ENCODE measurements around the gene FOXP1.

Gene FOXP1

DNA sequence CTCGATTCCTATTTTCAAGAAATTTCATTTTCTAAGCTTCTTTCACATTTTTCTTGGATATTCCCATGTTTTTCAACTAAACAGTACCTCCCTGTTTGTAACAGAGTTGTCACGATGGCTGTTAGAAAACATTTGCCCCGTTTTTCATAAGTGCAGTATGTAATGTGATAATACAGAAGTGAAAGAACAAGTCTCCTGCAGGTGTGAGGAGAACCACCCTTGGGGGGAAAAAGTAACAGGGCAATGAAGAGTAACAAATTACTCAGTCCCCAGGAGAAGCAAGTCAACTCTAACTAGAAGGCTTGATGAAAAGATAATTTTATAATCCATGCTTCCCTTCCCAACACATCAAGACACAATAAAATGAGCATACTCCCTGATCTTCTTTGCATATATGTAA lies 493.3 kb downstream of the FOXP1 start:
- Histone ChIP-seq H3K4me1 (no peaks in the 10 kb centered on the region), H3K27me3 (no peaks in the 10 kb centered on the region), H3K36me3 (no peaks in the 10 kb centered on the region; the same call in 1 of the 2 replicates), H3K9me3 (no peaks in the 10 kb centered on the region), H3K4me3 (ENCODE audit: low read depth, low read length) (no peak overlapping the region)
- TF ChIP-seq, protein P1, sequence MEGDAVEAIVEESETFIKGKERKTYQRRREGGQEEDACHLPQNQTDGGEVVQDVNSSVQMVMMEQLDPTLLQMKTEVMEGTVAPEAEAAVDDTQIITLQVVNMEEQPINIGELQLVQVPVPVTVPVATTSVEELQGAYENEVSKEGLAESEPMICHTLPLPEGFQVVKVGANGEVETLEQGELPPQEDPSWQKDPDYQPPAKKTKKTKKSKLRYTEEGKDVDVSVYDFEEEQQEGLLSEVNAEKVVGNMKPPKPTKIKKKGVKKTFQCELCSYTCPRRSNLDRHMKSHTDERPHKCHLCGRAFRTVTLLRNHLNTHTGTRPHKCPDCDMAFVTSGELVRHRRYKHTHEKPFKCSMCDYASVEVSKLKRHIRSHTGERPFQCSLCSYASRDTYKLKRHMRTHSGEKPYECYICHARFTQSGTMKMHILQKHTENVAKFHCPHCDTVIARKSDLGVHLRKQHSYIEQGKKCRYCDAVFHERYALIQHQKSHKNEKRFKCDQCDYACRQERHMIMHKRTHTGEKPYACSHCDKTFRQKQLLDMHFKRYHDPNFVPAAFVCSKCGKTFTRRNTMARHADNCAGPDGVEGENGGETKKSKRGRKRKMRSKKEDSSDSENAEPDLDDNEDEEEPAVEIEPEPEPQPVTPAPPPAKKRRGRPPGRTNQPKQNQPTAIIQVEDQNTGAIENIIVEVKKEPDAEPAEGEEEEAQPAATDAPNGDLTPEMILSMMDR (IDR thresholded peaks at IDR 0.05; ENCODE audit: low read depth, low read length), result no peak
- DNase-seq, result no peak

DNA sequence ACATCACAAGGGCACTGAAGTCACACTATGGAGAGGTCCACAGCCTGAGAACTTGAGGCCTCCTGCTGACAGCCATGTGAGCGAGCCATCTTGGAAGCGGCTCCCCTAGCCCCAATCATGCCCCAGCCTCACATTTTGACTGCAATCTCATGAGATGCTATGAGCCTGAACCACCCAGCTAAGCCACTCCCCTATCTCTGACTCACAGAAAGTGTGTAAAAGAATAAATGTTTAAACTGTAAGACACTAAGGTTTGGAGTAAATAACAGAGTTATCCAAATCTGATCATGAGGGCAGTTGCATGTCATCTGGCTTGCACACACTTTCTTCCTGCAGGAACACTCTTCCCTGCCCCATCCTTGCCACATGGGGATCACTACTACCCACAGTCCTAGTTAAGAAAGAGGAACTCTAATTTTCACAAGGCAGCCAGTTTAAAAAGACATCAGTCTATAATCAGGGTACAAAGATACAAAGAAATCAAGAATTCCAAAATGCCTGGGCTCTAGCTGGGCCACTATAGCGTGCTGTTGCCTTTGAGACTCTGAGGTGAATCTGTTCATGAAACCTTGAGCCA lies 494.2 kb downstream of the FOXP1 start:
- Histone ChIP-seq H3K9me3 (no peaks in the 10 kb centered on the region), H3K4me3 (ENCODE audit: low read depth, low read length) (no peak overlapping the region), H3K27me3 (no peaks in the 10 kb centered on the region), H3K4me1 (no peaks in the 10 kb centered on the region), H3K36me3 (no peaks in the 10 kb centered on the region; the same call in 1 of the 2 replicates)
- TF ChIP-seq, protein P1 (IDR thresholded peaks at IDR 0.05; ENCODE audit: low read depth, low read length), result no peak
- no peak for DNase-seq

DNA sequence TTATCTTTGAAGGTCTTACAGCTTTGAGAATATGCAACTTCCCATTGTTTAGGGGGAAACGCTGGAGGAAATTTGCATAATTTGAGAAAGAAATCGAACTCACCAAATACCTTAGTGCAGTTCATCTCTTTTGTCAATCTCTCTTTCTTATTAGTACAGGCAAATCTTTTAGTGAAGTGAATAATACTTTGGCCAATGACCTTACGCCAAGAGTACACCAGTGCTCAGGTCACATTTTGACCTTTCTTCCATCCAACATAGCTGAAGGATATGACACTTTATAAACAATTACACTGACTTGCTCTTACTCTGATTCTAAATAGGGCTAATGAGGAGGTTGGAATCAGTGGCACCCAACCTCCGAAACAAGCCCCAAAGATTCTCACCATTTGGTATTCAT lies 494.8 kb downstream of the FOXP1 start:
- Histone ChIP-seq H3K4me1 (no peaks in the 10 kb centered on the region), H3K9me3 (no peaks in the 10 kb centered on the region), H3K36me3 (no peaks in the 10 kb centered on the region; the same call in 1 of the 2 replicates), H3K27me3 (no peaks in the 10 kb centered on the region), H3K4me3 (ENCODE audit: low read depth, low read length) (no peak overlapping the region)
- DNase-seq, result no peak
- TF ChIP-seq, protein P1 (IDR thresholded peaks at IDR 0.05; ENCODE audit: low read depth, low read length), result no peak

DNA sequence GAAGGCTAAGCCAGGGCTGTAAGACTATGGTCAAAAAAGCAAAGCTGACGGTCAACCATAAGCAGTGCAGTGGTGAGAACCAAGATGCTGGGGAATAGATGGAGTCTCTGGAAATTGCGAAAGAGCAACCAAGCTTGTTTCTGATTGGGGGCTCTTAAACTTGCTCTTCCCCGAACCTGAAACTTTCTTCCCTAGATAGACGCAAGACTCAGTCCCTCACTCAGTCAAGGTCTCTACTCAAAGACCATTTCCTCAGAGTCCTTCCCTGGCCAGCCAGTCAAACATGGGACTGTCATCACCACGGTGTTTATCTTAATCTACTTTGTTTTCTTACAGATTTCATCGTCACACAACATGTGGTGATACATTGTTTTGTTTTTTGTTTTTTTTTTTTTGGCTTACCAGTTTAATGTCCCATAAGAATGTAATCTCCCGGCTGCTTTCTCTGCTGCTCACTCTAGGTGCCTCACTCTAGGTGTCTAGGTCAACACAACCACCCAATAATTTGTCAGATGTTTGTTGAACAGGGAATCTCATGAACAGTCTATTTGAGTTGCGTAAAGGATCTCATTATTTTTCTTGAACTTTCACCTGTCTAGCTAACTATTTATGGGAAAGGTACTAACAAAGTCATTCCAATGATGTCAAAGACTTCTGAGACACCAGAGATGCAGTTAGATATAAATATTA lies 495.4 kb downstream of the FOXP1 start:
- Histone ChIP-seq H3K27me3 (no peaks in the 10 kb centered on the region), H3K9me3 (no peaks in the 10 kb centered on the region), H3K4me1 (no peaks in the 10 kb centered on the region), H3K4me3 (ENCODE audit: low read depth, low read length) (no peak overlapping the region), H3K36me3 (no peaks in the 10 kb centered on the region; the same call in 1 of the 2 replicates)
- DNase-seq, result no peak
- TF ChIP-seq, protein P1 (IDR thresholded peaks at IDR 0.05; ENCODE audit: low read depth, low read length), result no peak

DNA sequence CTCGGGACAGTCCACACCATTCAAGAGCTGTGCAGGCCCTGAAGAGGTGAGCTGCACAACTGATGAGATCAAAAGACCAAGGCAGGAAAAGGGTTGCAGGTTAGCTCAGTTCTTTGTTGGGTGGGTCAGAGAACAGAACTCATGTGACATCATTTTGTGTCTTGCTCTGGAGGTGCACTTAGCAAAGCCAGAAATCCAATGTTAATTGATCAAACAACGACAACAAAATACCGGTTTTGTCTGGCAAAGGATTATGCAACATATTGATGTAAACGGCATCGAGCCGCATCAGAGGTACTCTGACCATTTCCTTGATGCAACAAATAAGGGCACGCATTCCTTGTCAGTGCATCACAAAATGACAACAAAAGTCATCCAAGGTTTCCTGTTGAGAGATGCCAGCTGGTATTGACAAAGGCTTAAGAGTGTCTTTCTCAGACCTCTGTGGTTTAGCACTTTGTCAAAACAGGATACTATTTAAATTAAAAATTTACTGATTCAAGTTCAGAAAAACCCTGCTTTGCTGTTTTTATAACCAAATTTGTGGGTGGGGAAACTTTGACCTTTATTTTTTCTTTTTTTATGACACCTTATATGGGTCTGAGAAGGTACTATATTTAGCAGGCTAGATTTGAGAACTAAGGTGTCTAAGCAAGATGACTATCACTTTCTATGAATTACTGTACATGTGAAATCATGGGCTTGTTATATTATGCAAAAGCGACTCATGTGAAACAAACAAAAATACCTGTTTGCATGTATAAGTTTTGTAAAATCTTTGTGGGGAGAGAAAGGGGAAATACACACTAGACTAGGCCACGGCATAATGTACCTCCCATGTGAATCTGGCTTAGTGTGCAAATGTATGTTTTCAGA lies 496.1 kb downstream of the FOXP1 start:
- no peaks in the 10 kb centered on the region for H3K4me1 ChIP-seq
- TF ChIP-seq, protein P1 (IDR thresholded peaks at IDR 0.05; ENCODE audit: low read depth, low read length), result no peak
- H3K36me3 ChIP-seq, result no peaks in the 10 kb centered on the region; the same call in 1 of the 2 replicates
- no peak for DNase-seq
- no peaks in the 10 kb centered on the region for H3K9me3 ChIP-seq
- no peak overlapping the region for H3K4me3 ChIP-seq (ENCODE audit: low read depth, low read length)
- H3K27me3 ChIP-seq, result no peaks in the 10 kb centered on the region

Measured in BE2C (cell line).